Endothelial cell (in vitro differentiated cells): ENCODE data around the gene FCHSD2. TPM values are rescaled to one million over a fixed set of nuclear protein-coding genes. Genes with fewer than 3 reads are reported as not detected.
"Not testable (repeated sequence)": the region's sequence is repeated elsewhere in the genome, so short reads cannot be mapped to it uniquely, and the experiment has no call there.

Experiments
- DNase-seq: peaks from one replicate; pipeline ENCODE4 v3.0.0; 2021; ENCODE audit warnings: low spot score
- H3K27ac Mint-ChIP-seq: one replicate; pipeline ENCODE4 v1.8.0; 2021; ENCODE audit warnings: mixed read lengths, inconsistent platforms; ENCODE audit not compliant: unreplicated experiment
- H3K27me3 Mint-ChIP-seq: one replicate; pipeline ENCODE4 v1.8.0; 2021; ENCODE audit warnings: mild to moderate bottlenecking, moderate library complexity, mixed read lengths, inconsistent platforms; ENCODE audit not compliant: unreplicated experiment
- H3K36me3 Mint-ChIP-seq: one replicate; pipeline ENCODE4 v1.8.0; 2021; ENCODE audit warnings: mild to moderate bottlenecking, low read depth, mixed read lengths, inconsistent platforms; ENCODE audit not compliant: unreplicated experiment
- H3K4me1 Mint-ChIP-seq: one replicate; pipeline ENCODE4 v1.8.0; 2021; ENCODE audit warnings: mild to moderate bottlenecking, mixed read lengths, inconsistent platforms; ENCODE audit not compliant: unreplicated experiment
- H3K4me3 Mint-ChIP-seq: one replicate; pipeline ENCODE4 v1.8.0; 2021; ENCODE audit warnings: mild to moderate bottlenecking, mixed read lengths, inconsistent platforms; ENCODE audit not compliant: unreplicated experiment
- H3K9me3 Mint-ChIP-seq: one replicate; pipeline ENCODE4 v1.8.0; 2021; ENCODE audit warnings: mixed read lengths, inconsistent platforms; ENCODE audit not compliant: unreplicated experiment
- CTCF ChIP-seq: fragments of 200-600 bp; sonication (generic); IDR thresholded peaks from one replicate; pipeline ENCODE4 v1.5.0; 2021; ENCODE audit warnings: antibody characterized with exemption; ENCODE audit not compliant: unreplicated experiment
- total RNA-seq: library from RNA; stranded (reverse); fragmentation: NEBNext Ultra II Directional; extraction: Animal tissue kit (Norgen Biotek cat#: 25700); gene quantifications from one replicate; pipeline ENCODE4 v1.2.1, GENCODE V29; 2021; ENCODE audit not compliant: unreplicated experiment

FCHSD2 gene
- total RNA-seq, 1 donor from 2014 or later, result 45.3 TPM

- no peak for DNase-seq
- H3K9me3 Mint-ChIP-seq, result no peaks in the 10 kb centered on the region
- H3K4me3 Mint-ChIP-seq, result no peak overlapping the region
- no peaks in the 10 kb centered on the region for H3K27me3 Mint-ChIP-seq
- H3K36me3 Mint-ChIP-seq, result peaks cover 11% of the 10 kb centered on the region
- H3K27ac Mint-ChIP-seq, result no peak overlapping the region
- no peak for TF ChIP-seq CTCF
- peaks cover 13% of the 10 kb centered on the region for H3K4me1 Mint-ChIP-seq
Measured at GRCh38 chr11:72981971-72982685, 160.0 kb downstream of the FCHSD2 start.

GRCh38 chr11:72981080-72981479 lies 161.0 kb downstream of the FCHSD2 start:
- Mint-ChIP-seq H3K9me3 (no peaks in the 10 kb centered on the region), H3K4me1 (peaks cover 13% of the 10 kb centered on the region), H3K27ac (no peak overlapping the region), H3K36me3 (peaks cover 18% of the 10 kb centered on the region), H3K27me3 (no peaks in the 10 kb centered on the region), H3K4me3 (no peak overlapping the region)
- no peak for TF ChIP-seq CTCF
- no peak for DNase-seq

- DNase-seq, H3K9me3 Mint-ChIP-seq, H3K27ac Mint-ChIP-seq, H3K4me3 Mint-ChIP-seq, H3K27me3 Mint-ChIP-seq, H3K4me1 Mint-ChIP-seq: not testable (repeated sequence)
- H3K36me3 Mint-ChIP-seq, result peaks cover 40% of the 10 kb centered on the region
Measured at GRCh38 chr11:72977782-72978181, 164.3 kb downstream of the FCHSD2 start.

GRCh38 chr11:72976522-72976892 lies 165.6 kb downstream of the FCHSD2 start:
- not testable (repeated sequence) for H3K27me3 Mint-ChIP-seq, H3K4me1 Mint-ChIP-seq, H3K9me3 Mint-ChIP-seq, DNase-seq, H3K27ac Mint-ChIP-seq
- Mint-ChIP-seq H3K36me3 (peaks cover 46% of the 10 kb centered on the region), H3K4me3 (peak overlapping the region; percentile 28)

GRCh38 chr11:72975778-72976521 lies 166.2 kb downstream of the FCHSD2 start:
- H3K27ac Mint-ChIP-seq, result no peak overlapping the region
- peaks cover 2% of the 10 kb centered on the region for H3K27me3 Mint-ChIP-seq
- H3K4me3 Mint-ChIP-seq, result no peak overlapping the region
- no peak for DNase-seq
- H3K9me3 Mint-ChIP-seq, result no peaks in the 10 kb centered on the region
- no peak for TF ChIP-seq CTCF
- peaks cover 46% of the 10 kb centered on the region for H3K36me3 Mint-ChIP-seq
- H3K4me1 Mint-ChIP-seq, result no peaks in the 10 kb centered on the region
